AG04449 (cell line): ENCODE results near the gene CAPN7.

Source experiments
- CTCF ChIA-PET: fragments of 350-600 bp; formaldehyde crosslinking; extraction: SDS; loops from one replicate; lab custom pipeline; 2021; ENCODE audit warnings: antibody characterized with exemption; lab: Yijun Ruan, JAX
- POLR2A ChIA-PET: fragments of 400-600, 350-600 bp; formaldehyde crosslinking; extraction: SDS; loops from one replicate; lab custom pipeline; 2020; ENCODE audit warnings: antibody characterized with exemption, inconsistent platforms; lab: Yijun Ruan, JAX
- DNase-seq: peaks from one replicate; pipeline ENCODE4 v3.0.0-alpha.2; 2010; ENCODE audit warnings: low read depth, low spot score
- H3K4me3 ChIP-seq: 2 replicates; pipeline ENCODE4 v1.5.1; 2011; ENCODE audit warnings: low read depth, mild to moderate bottlenecking, control low read depth, low read length
- TF ChIP-seq, protein P1 (sequence below): IDR thresholded peaks from one replicate; pipeline ENCODE4 v1.5.1; 2011; ENCODE audit warnings: mild to moderate bottlenecking, moderate library complexity, low read length, control low read depth, inconsistent platforms; ENCODE audit not compliant: insufficient read depth; ENCODE audit errors: missing control alignments

CAPN7 gene

GRCh38 chr3:15216501-15216900 is 10.5 kb downstream of the CAPN7 start:
- POLR2A ChIA-PET = interaction anchor here (1.9 kb wide), 1 partner anchor 11 kb away, joined by 6 read pairs; the partner anchor contains the start of gene CAPN7
- no peak for DNase-seq
- TF ChIP-seq, protein P1, sequence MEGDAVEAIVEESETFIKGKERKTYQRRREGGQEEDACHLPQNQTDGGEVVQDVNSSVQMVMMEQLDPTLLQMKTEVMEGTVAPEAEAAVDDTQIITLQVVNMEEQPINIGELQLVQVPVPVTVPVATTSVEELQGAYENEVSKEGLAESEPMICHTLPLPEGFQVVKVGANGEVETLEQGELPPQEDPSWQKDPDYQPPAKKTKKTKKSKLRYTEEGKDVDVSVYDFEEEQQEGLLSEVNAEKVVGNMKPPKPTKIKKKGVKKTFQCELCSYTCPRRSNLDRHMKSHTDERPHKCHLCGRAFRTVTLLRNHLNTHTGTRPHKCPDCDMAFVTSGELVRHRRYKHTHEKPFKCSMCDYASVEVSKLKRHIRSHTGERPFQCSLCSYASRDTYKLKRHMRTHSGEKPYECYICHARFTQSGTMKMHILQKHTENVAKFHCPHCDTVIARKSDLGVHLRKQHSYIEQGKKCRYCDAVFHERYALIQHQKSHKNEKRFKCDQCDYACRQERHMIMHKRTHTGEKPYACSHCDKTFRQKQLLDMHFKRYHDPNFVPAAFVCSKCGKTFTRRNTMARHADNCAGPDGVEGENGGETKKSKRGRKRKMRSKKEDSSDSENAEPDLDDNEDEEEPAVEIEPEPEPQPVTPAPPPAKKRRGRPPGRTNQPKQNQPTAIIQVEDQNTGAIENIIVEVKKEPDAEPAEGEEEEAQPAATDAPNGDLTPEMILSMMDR = no peak
- CTCF ChIA-PET = no interaction called here
- no peak overlapping the region for H3K4me3 ChIP-seq

DNA sequence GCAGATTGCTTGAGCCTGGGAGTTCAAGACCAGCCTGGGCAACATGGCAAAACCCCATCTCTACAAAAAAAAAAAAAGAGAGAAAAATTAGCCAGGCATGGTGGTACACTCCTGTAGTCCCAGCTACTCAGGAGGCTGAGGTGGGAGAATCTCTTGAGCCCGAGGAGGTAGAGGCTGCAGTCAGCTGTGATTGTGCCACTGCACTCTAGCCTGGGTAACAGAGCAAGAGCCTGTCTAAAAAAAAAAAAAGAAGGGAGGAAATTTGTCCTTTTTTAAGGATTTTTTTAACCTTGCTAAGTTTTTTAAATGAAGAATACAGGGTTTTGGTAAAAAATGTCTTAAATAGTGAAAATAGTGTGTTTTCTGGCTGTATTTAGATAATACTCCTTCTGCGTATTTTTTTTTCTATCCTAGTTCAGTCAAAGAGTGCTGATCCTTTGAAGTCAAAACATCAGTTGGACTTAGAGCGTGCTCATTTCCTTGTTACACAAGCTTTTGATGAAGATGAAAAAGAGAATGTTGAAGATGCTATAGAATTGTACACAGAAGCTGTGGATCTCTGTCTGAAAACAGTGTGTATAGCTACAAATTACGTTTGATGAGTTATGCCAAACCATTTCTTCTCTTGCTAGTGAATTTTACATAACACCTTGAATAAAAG is 11.1 kb downstream of the CAPN7 start:
- ChIA-PET POLR2A (interaction anchor here (1.9 kb wide), 1 partner anchor 11 kb away, joined by 6 read pairs; the partner anchor contains the start of gene CAPN7), CTCF (interaction anchor here (1.1 to 1.4 kb wide), 2 partner anchors 14 to 188 kb away, joined by 3 to 4 read pairs; no protein-coding TSS in a partner anchor)
- DNase-seq = no peak

GRCh38 chr3:15217841-15218267 is 11.8 kb downstream of the CAPN7 start:
- H3K4me3 ChIP-seq = no peak overlapping the region
- TF ChIP-seq, protein P1 = no peak
- POLR2A ChIA-PET = interaction anchor here (1.9 kb wide), 1 partner anchor 12 kb away, joined by 6 read pairs; the partner anchor contains the start of gene CAPN7
- no peak for DNase-seq
- CTCF ChIA-PET = interaction anchor here (1.1 to 1.4 kb wide), 2 partner anchors 15 to 188 kb away, joined by 3 to 4 read pairs; no protein-coding TSS in a partner anchor

More for the DNA sequence above, 11.1 kb downstream of the CAPN7 start:
- TF ChIP-seq, protein P1 = no peak
- H3K4me3 ChIP-seq = no peak overlapping the region

GRCh38 chr3:15218689-15219088 is 12.6 kb downstream of the CAPN7 start:
- POLR2A ChIA-PET = no interaction called here
- CTCF ChIA-PET = interaction anchor here (1.4 kb wide), 1 partner anchor 13 kb away, joined by 3 read pairs; the partner anchor contains the start of gene CAPN7
- TF ChIP-seq, protein P1 = no peak
- H3K4me3 ChIP-seq = no peak overlapping the region
- no peak for DNase-seq

DNA sequence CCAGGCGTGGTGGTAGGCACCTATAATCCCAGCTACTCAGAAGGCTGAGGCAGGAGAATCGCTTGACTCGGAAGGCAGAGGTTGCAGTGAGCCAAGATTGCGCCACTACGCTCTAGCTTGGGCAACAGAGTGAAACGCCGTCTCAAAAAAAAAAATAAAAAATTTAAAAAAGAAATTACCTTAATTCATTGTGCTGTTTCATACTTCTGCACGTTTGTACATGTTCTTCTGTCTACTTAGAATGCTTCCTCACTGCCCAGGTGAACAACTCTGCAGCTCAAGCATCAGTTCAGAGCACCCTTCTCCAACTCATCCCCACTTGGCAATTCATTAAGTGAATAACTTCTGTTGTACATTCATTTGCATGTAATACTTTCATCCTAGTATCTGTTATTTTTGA is 14.0 kb downstream of the CAPN7 start:
- POLR2A ChIA-PET = no interaction called here
- TF ChIP-seq, protein P1 = no peak

DNA sequence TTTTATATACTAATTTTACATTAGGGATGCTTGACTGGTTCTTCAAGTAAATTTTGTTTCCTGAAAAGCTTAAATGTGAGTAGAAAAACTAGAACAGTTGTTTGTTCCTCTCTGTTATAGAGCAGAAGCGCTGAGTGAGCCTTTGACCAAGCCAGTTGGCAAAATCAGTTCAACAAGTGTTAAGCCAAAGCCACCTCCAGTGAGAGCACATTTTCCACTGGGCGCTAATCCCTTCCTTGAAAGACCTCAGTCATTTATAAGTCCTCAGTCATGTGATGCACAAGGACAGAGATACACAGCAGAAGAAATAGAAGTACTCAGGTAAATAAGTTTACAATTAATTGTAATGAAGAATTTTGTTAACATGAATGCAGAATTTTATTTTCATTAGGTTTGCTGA is 14.6 kb downstream of the CAPN7 start:
- CTCF ChIA-PET = interaction anchor here (1.6 kb wide), 1 partner anchor 11 kb away, joined by 6 read pairs; no protein-coding TSS in a partner anchor
- no peak overlapping the region for H3K4me3 ChIP-seq
- TF ChIP-seq, protein P1 = no peak
- POLR2A ChIA-PET = no interaction called here
- DNase-seq = no peak

More for the DNA sequence above, 14.0 kb downstream of the CAPN7 start:
- CTCF ChIA-PET = interaction anchor here (1.3 to 1.6 kb wide), 3 partner anchors 11 to 16 kb away, joined by 3 to 6 read pairs (median 3); partner anchors contain the start of gene CAPN7
- DNase-seq = no peak
- no peak overlapping the region for H3K4me3 ChIP-seq
